Thyroid gland (tissue), 4 donors: ENCODE results near the gene MEGF10.

Experiments
- CTCF ChIP-seq, 6 experiments: fragments of 200-600 bp in 3 of 6; fragments of 450-650 bp in 3 of 6; sonication (generic) in 3 of 6; IDR thresholded peaks; one replicate each; pipeline ENCODE4 v1.5.1; 2016 to 2019; ENCODE audit warnings: antibody characterized with exemption in 6 of 6, mild to moderate bottlenecking in 2 of 6, inconsistent platforms in 1 of 6, moderate library complexity in 1 of 6
- POLR2A ChIP-seq, 2 donors: fragments of 450-650 bp; IDR thresholded peaks; one replicate each; pipeline ENCODE4 v1.6.1; 2017; ENCODE audit warnings: antibody characterized with exemption in 2 of 2, mild to moderate bottlenecking in 2 of 2, moderate library complexity in 1 of 2

GRCh38 chr5:127425037-127425436 lies 134.4 kb downstream of the MEGF10 start:
- no peak for TF ChIP-seq CTCF (IDR thresholded peaks at IDR 0.05)
- TF ChIP-seq POLR2A (IDR thresholded peaks at IDR 0.05) = no peak
